Fibroblast of lung (primary cell): ENCODE data around the gene PLCG1.

ENCODE experiments used
- EZH2 ChIP-seq: IDR thresholded peaks from 2 replicates; pipeline ENCODE4 v1.5.1; 2012; ENCODE audit warnings: low read length, control low read depth, mild to moderate bottlenecking; ENCODE audit errors: missing control alignments
- TF ChIP-seq, protein P1 (sequence below), 2 donors: IDR thresholded peaks in 1 of 2; conservative IDR thresholded peaks in 1 of 2; 1 replicate in 1 of 2; 2 replicates in 1 of 2; pipeline ENCODE4 v1.5.1; 2011 to 2012; ENCODE audit warnings: low read length in 2 of 2, control low read depth in 1 of 2, inconsistent platforms in 1 of 2, low read depth in 1 of 2, mild to moderate bottlenecking in 1 of 2

GRCh38 chr20:41087777-41088176, 49.6 kb upstream of the PLCG1 start:
- TF ChIP-seq, protein P1, sequence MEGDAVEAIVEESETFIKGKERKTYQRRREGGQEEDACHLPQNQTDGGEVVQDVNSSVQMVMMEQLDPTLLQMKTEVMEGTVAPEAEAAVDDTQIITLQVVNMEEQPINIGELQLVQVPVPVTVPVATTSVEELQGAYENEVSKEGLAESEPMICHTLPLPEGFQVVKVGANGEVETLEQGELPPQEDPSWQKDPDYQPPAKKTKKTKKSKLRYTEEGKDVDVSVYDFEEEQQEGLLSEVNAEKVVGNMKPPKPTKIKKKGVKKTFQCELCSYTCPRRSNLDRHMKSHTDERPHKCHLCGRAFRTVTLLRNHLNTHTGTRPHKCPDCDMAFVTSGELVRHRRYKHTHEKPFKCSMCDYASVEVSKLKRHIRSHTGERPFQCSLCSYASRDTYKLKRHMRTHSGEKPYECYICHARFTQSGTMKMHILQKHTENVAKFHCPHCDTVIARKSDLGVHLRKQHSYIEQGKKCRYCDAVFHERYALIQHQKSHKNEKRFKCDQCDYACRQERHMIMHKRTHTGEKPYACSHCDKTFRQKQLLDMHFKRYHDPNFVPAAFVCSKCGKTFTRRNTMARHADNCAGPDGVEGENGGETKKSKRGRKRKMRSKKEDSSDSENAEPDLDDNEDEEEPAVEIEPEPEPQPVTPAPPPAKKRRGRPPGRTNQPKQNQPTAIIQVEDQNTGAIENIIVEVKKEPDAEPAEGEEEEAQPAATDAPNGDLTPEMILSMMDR (conservative IDR thresholded peaks at IDR 0.05 in 1 of 2, IDR thresholded peaks at IDR 0.05 in 1 of 2; ENCODE audit: low read depth in 1 of 2, low read length in 2 of 2), result no peak
- no peak for TF ChIP-seq EZH2
